DOHH2 (cell line): ENCODE data around the gene ALOX5.

ENCODE experiments used
- H3F3A ChIP-seq: fragments of 200-600 bp; sonication (generic), shearing (Covaris generic); 2 replicates; pipeline ENCODE4 v1.6.0; 2016; ENCODE audit warnings: antibody characterized with exemption, mild to moderate bottlenecking; ENCODE audit not compliant: control insufficient read depth, insufficient read depth
- H3K27ac ChIP-seq: fragments of 200-600 bp; sonication (generic); 2 replicates; pipeline ENCODE4 v1.5.1; 2014; ENCODE audit warnings: low read depth, mild to moderate bottlenecking, low read length, moderate library complexity
- H3K27me3 ChIP-seq: fragments of 200-600 bp; sonication (generic); 2 replicates; pipeline ENCODE4 v1.6.1; 2014; ENCODE audit warnings: mild to moderate bottlenecking, low read length, mixed read lengths; ENCODE audit not compliant: control insufficient read depth
- H3K36me3 ChIP-seq: fragments of 200-600 bp; sonication (generic); 2 replicates; pipeline ENCODE4 v1.6.1; 2014; ENCODE audit warnings: mild to moderate bottlenecking, low read length, moderate library complexity, mixed read lengths; ENCODE audit not compliant: control insufficient read depth
- H3K4me1 ChIP-seq: fragments of 200-600 bp; sonication (generic); 2 replicates; pipeline ENCODE4 v1.6.1; 2014; ENCODE audit warnings: mild to moderate bottlenecking, low read length, mixed read lengths; ENCODE audit not compliant: control insufficient read depth
- H3K4me2 ChIP-seq: fragments of 200-600 bp; sonication (generic); 2 replicates; pipeline ENCODE4 v1.6.0; 2014; ENCODE audit warnings: mild to moderate bottlenecking, low read length, moderate library complexity
- H3K4me3 ChIP-seq: fragments of 200-600 bp; sonication (generic); 2 replicates; pipeline ENCODE4 v1.5.1; 2014; ENCODE audit warnings: mild to moderate bottlenecking, low read length, mixed read lengths
- H3K79me2 ChIP-seq: fragments of 200-600 bp; sonication (generic); 2 replicates; pipeline ENCODE4 v1.6.1; 2014; ENCODE audit warnings: mild to moderate bottlenecking, low read length, mixed read lengths; ENCODE audit not compliant: control insufficient read depth
- H3K9me2 ChIP-seq: fragments of 200-600 bp; sonication (generic); replicated peaks from 2 replicates; pipeline ENCODE4 v1.6.1; 2014; ENCODE audit warnings: mild to moderate bottlenecking, low read length, mixed read lengths; ENCODE audit not compliant: control insufficient read depth
- H3K9me3 ChIP-seq: fragments of 200-600 bp; sonication (generic); 2 replicates; pipeline ENCODE4 v1.6.1; 2014; ENCODE audit warnings: antibody characterized with exemption, low read length, mixed read lengths; ENCODE audit not compliant: control insufficient read depth, insufficient read depth
- H4K20me1 ChIP-seq: fragments of 200-600 bp; sonication (generic); 2 replicates; pipeline ENCODE4 v1.6.0; 2014; ENCODE audit warnings: low read depth, mild to moderate bottlenecking, antibody characterized with exemption, low read length, moderate library complexity; ENCODE audit not compliant: control insufficient read depth, insufficient read depth
- EZH2phosphoT487 ChIP-seq: fragments of 200-600 bp; sonication (generic); IDR thresholded peaks from 2 replicates; pipeline ENCODE4 v1.6.1; 2017; ENCODE audit warnings: borderline replicate concordance, mild to moderate bottlenecking, antibody characterized with exemption, low read length, moderate library complexity, mixed read lengths
- TF ChIP-seq, protein P1 (sequence below): fragments of 200-600 bp; sonication (generic); IDR thresholded peaks from one replicate; pipeline ENCODE4 v1.5.1; 2014; ENCODE audit warnings: antibody characterized with exemption, mild to moderate bottlenecking, low read depth, low read length; ENCODE audit not compliant: poor library complexity, severe bottlenecking

ALOX5 gene

DNA sequence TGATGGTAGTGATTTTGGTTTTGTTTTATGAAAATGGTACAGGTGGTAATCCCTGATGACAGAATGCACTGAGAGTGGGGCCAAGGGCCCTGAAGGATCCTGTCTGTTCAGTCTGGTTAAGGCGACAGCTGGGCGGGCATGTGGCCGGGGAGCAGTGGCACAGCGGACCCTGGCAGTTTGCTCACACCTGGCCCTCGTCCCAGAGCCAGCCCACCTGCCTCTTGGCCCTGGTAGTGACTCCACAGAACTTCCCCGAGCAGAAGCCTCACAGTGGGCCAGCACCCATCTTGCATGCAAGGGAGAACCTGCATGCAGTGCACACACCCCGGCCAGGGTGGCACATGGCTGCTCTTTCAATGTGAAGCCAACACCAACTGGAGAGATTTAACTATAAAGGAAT, 82.8 kb downstream of the ALOX5 start:
- H3K9me2 ChIP-seq, result no peaks in the 10 kb centered on the region
- H3K9me3 ChIP-seq, result no peaks in the 10 kb centered on the region
- no peak overlapping the region for H3K27ac ChIP-seq
- TF ChIP-seq, protein P1, sequence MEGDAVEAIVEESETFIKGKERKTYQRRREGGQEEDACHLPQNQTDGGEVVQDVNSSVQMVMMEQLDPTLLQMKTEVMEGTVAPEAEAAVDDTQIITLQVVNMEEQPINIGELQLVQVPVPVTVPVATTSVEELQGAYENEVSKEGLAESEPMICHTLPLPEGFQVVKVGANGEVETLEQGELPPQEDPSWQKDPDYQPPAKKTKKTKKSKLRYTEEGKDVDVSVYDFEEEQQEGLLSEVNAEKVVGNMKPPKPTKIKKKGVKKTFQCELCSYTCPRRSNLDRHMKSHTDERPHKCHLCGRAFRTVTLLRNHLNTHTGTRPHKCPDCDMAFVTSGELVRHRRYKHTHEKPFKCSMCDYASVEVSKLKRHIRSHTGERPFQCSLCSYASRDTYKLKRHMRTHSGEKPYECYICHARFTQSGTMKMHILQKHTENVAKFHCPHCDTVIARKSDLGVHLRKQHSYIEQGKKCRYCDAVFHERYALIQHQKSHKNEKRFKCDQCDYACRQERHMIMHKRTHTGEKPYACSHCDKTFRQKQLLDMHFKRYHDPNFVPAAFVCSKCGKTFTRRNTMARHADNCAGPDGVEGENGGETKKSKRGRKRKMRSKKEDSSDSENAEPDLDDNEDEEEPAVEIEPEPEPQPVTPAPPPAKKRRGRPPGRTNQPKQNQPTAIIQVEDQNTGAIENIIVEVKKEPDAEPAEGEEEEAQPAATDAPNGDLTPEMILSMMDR, result no peak
- no peak for TF ChIP-seq EZH2phosphoT487
- peaks cover 3% of the 10 kb centered on the region; the same call in 1 of the 2 replicates for H3K79me2 ChIP-seq
- no peaks in the 10 kb centered on the region for H3K27me3 ChIP-seq
- peaks cover 19% of the 10 kb centered on the region for H3K36me3 ChIP-seq
- no peak overlapping the region for H3K4me3 ChIP-seq
- H3K4me2 ChIP-seq, result no peak overlapping the region
- peaks cover 12% of the 10 kb centered on the region for H3F3A ChIP-seq
- H3K4me1 ChIP-seq, result peaks cover 45% of the 10 kb centered on the region
- H4K20me1 ChIP-seq, result no peaks in the 10 kb centered on the region

DNA sequence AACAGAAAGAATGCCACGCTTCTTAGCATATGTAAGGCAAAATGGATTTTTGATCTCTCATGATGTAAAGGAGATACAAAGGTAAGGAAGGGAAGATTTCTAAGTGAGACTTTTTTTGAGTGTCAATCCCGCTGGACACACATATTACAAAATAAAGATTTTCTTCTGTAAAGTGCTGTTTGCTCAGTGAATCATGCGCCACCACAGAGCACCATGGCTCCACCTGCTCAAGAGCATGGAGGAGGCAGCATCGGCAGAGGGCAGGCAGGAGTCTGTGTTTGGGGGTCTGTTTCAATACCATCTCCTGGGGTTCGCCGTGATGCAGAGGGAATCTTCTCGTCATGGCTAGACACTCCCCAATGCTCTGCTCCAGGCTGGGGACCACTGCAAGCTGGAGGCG, 83.5 kb downstream of the ALOX5 start:
- H4K20me1 ChIP-seq, result no peaks in the 10 kb centered on the region
- H3K4me2 ChIP-seq, result no peak overlapping the region
- peaks cover 50% of the 10 kb centered on the region for H3K4me1 ChIP-seq
- H3K4me3 ChIP-seq, result no peak overlapping the region
- H3K9me2 ChIP-seq, result no peaks in the 10 kb centered on the region
- peaks cover 19% of the 10 kb centered on the region for H3K36me3 ChIP-seq
- TF ChIP-seq EZH2phosphoT487, result no peak
- TF ChIP-seq, protein P1, result no peak
- H3K27me3 ChIP-seq, result no peaks in the 10 kb centered on the region
- peaks cover 16% of the 10 kb centered on the region for H3F3A ChIP-seq
- peaks cover 3% of the 10 kb centered on the region; the same call in 1 of the 2 replicates for H3K79me2 ChIP-seq
- no peaks in the 10 kb centered on the region for H3K9me3 ChIP-seq
- H3K27ac ChIP-seq, result no peak overlapping the region

DNA sequence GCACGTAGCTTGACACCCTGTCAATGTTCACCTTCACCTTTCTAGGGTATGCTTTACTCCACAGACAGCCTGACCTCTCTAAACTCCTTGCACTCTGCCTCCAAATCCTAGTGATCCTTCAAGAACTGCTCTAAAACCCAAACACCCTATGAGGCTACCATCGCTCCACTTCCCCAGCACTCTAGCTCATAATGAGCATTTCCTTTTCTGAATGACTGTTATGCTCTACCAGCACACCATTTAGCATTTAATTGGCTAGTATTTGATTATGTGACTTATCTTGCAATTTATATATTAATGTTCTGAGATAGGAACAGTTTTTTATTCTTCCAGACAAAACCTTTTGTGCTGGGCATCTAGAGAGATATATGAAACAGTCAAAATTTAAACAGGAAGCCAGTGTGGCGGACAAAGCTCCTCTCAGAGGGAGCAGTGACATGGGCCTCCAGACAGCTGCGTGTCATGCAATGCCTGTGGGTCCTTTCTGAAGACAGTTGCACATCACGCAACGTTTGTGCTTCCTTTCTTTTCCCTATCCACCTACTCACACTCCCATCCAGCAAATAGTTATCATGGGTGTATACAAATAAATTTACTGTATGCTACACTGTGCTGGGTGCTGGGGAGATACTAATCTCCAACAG, 86.3 kb downstream of the ALOX5 start:
- Histone ChIP-seq H3K4me2 (peak overlapping the region; percentile 92), H3K27me3 (no peaks in the 10 kb centered on the region), H3K9me2 (no peaks in the 10 kb centered on the region), H3K4me1 (peaks cover 68% of the 10 kb centered on the region), H3K4me3 (peak overlapping the region; percentile 72), H3F3A (peaks cover 21% of the 10 kb centered on the region), H4K20me1 (no peaks in the 10 kb centered on the region), H3K36me3 (peaks cover 27% of the 10 kb centered on the region), H3K27ac (peak overlapping the region; percentile 98), H3K79me2 (peaks cover 27% of the 10 kb centered on the region), H3K9me3 (no peaks in the 10 kb centered on the region)
- TF ChIP-seq EZH2phosphoT487, result no peak

DNA sequence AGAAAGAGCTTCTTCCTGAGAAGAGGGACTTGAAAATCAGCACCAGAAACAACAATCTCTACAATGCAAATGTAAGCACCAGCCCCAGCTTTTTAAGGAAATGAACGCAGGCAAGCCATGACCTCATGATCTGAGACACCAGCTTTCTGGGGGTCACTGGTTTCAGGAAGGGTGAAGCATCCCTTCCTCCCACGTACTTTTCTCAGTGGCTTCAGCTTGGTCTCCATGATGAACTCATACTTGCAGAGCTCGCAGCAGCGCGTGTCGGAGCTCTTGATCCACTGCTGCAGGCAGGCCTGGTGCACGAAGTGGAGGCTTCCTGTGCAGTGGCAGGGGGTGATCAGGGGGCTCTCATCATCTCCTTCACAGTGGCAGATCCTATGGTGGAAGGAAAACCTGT, 87.0 kb downstream of the ALOX5 start:
- Histone ChIP-seq H3K27me3 (no peaks in the 10 kb centered on the region), H3K9me3 (no peaks in the 10 kb centered on the region), H3K4me3 (peak overlapping the region; percentile 72), H3K27ac (peak overlapping the region; percentile 98), H3F3A (peaks cover 21% of the 10 kb centered on the region), H3K36me3 (peaks cover 30% of the 10 kb centered on the region), H3K9me2 (no peaks in the 10 kb centered on the region), H4K20me1 (no peaks in the 10 kb centered on the region), H3K4me1 (peaks cover 75% of the 10 kb centered on the region), H3K79me2 (peaks cover 34% of the 10 kb centered on the region), H3K4me2 (peak overlapping the region; percentile 92)
- no peak for TF ChIP-seq EZH2phosphoT487
- TF ChIP-seq, protein P1, result no peak
